Body of pancreas (tissue), 4 donors: ENCODE results near the gene TPST1. TPM values are rescaled to one million over a fixed set of nuclear protein-coding genes. Genes with fewer than 3 reads are reported as not detected.
A peak's percentile ranks its signal among the peaks of the same experiment; 100 is the strongest.

Source experiments
- ATAC-seq: fragments of 150-250 bp; one replicate; pipeline ENCODE4 v1.9.1; 2016
- DNase-seq, 4 donors: peaks; one replicate each; pipeline ENCODE4 v3.0.0-alpha.2; 2019
- H3K27ac ChIP-seq, 4 donors: fragments of 200-600 bp; sonication (generic); 1 replicate in 3 of 4; 2 replicates in 1 of 4; pipeline versions ENCODE4 v1.5.1 to v1.6.1; 2016 to 2019; ENCODE audit warnings: mild to moderate bottlenecking in 1 of 4, mixed read lengths in 1 of 4, moderate library complexity in 1 of 4
- H3K27me3 ChIP-seq, 2 donors: fragments of 200-600 bp; sonication (generic); one replicate each; pipeline ENCODE4 v1.6.0; 2016; ENCODE audit warnings: mild to moderate bottlenecking in 1 of 2
- H3K36me3 ChIP-seq, 2 donors: fragments of 200-600 bp; sonication (generic); replicated peaks in 1 of 2; 2 replicates each; pipeline ENCODE4 v1.5.1; 2016; ENCODE audit warnings: low read depth in 2 of 2; ENCODE audit not compliant: insufficient read depth in 1 of 2
- H3K4me1 ChIP-seq: fragments of 200-600 bp; sonication (generic); one replicate; pipeline ENCODE4 v1.6.0; 2016
- H3K4me3 ChIP-seq, 2 donors: fragments of 200-600 bp; sonication (generic); 1 replicate in 1 of 2; 2 replicates in 1 of 2; pipeline ENCODE4 v1.5.1; 2016 to 2019
- H3K9me3 ChIP-seq, 3 donors: fragments of 200-600 bp; sonication (generic); 1 replicate in 2 of 3; 2 replicates in 1 of 3; pipeline ENCODE4 v1.5.1; 2016
- POLR2A ChIP-seq, 3 donors: fragments of 450-650 bp; IDR thresholded peaks; one replicate each; pipeline ENCODE4 v1.6.1; 2016; ENCODE audit warnings: antibody characterized with exemption in 3 of 3, mild to moderate bottlenecking in 2 of 3
- WGBS, 2 donors: methylation state at CpG; one replicate each; pipeline ENCODE4 v1.1.5; 2017; 5-methylcytosine and 5-hydroxymethylcytosine counted together
- intact Hi-C: fragments of 100-400 bp; cut with DNase I; formaldehyde crosslinking; loops from one replicate; pipeline ENCODE4 v1.15.1; 2023
- total RNA-seq, 2 donors: library from RNA; depleted of rRNA; stranded (reverse); fragments of >200 nt; gene quantifications; one replicate each; pipeline ENCODE4 v1.1.0, GENCODE V29; 2016
- TF ChIP-seq, protein P1 (sequence below), 7 experiments: fragments of 450-650 bp in 4 of 7; fragments of 200-600 bp in 3 of 7; sonication (generic) in 3 of 7; IDR thresholded peaks; one replicate each; pipeline ENCODE4 v1.5.1; 2016 to 2019; ENCODE audit warnings: antibody characterized with exemption in 7 of 7

TPST1 gene
- total RNA-seq, 2 donors from 2014 or later: 12.5 to 16.5 TPM

DNA sequence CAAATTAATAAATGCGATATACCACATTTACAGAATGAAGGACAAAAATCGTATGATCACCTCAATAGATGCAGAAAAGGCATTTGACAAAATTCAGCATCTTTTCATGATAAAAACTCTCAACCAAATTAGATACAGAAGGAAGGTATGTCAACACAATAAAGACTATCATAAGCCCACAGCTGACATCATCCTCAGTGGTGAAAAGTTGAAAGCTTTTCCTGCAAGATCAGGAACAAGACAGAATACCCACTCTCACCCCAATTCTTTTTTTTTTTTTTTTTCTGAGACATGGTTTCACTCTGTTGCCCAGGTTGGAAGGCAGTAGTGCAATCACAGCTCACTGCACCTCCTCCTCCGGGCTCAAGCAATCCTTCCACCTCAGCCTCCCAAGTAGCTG, 67.2 kb downstream of the TPST1 start:
- H3K9me3 ChIP-seq: no peaks in the 10 kb centered on the region
- DNase-seq (no peak), ATAC-seq (no peak)
- intact Hi-C loops: no loop called here
- no peaks in the 10 kb centered on the region for H3K36me3 ChIP-seq
- no peak for TF ChIP-seq POLR2A (IDR thresholded peaks at IDR 0.05)
- H3K4me1 ChIP-seq: no peaks in the 10 kb centered on the region
- H3K27me3 ChIP-seq: no peaks in the 10 kb centered on the region
- no peak overlapping the region for H3K4me3 ChIP-seq
- 88 to 93% methylated on average over 3 of the region's 3 CpGs for WGBS, 2 donors
- no peak overlapping the region for H3K27ac ChIP-seq

DNA sequence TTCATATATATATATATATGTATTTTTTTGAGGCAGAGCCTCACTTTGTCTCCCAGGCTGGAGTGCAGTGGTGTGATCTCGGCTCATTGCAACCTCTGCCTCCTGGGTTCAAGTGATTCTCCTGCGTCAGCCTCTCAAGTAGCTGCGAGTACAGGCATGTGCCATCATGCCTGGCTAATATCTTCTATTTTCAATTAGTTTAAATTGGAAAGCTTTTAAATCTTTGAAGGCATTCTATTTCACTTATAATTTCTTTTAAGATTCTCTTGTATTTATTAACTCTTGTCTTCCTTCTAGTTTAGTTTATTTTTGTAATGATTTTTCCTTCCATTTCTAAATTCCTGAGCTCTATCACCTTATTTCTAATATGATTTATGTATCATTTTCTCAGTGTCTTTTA, 71.2 kb downstream of the TPST1 start:
- Histone ChIP-seq H3K27ac (no peak overlapping the region), H3K9me3 (no peaks in the 10 kb centered on the region), H3K4me1 (no peaks in the 10 kb centered on the region), H3K27me3 (no peaks in the 10 kb centered on the region), H3K36me3 (no peaks in the 10 kb centered on the region), H3K4me3 (no peak overlapping the region)
- DNase-seq: no peak
- TF ChIP-seq POLR2A (IDR thresholded peaks at IDR 0.05): no peak
- TF ChIP-seq, protein P1, sequence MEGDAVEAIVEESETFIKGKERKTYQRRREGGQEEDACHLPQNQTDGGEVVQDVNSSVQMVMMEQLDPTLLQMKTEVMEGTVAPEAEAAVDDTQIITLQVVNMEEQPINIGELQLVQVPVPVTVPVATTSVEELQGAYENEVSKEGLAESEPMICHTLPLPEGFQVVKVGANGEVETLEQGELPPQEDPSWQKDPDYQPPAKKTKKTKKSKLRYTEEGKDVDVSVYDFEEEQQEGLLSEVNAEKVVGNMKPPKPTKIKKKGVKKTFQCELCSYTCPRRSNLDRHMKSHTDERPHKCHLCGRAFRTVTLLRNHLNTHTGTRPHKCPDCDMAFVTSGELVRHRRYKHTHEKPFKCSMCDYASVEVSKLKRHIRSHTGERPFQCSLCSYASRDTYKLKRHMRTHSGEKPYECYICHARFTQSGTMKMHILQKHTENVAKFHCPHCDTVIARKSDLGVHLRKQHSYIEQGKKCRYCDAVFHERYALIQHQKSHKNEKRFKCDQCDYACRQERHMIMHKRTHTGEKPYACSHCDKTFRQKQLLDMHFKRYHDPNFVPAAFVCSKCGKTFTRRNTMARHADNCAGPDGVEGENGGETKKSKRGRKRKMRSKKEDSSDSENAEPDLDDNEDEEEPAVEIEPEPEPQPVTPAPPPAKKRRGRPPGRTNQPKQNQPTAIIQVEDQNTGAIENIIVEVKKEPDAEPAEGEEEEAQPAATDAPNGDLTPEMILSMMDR (IDR thresholded peaks at IDR 0.05): no peak
- ATAC-seq: no peak
- intact Hi-C loops: no loop called here
- WGBS, 2 donors: 95 to 99% methylated on average over 3 of the region's 3 CpGs

- H3K9me3 ChIP-seq: no peaks in the 10 kb centered on the region
- H3K27ac ChIP-seq: no peak overlapping the region
- intact Hi-C loops: no loop called here
- DNase-seq (no peak), ATAC-seq (no peak)
- TF ChIP-seq, protein P1 (IDR thresholded peaks at IDR 0.05): no peak
- TF ChIP-seq POLR2A (IDR thresholded peaks at IDR 0.05): no peak
- H3K4me1 ChIP-seq: peaks cover 6% of the 10 kb centered on the region
- no peaks in the 10 kb centered on the region for H3K27me3 ChIP-seq
- no peaks in the 10 kb centered on the region for H3K36me3 ChIP-seq
- H3K4me3 ChIP-seq: no peak overlapping the region
These were observed 72.4 kb downstream of the TPST1 start for GRCh38 chr7:66277492-66277891.

- H3K9me3 ChIP-seq: no peaks in the 10 kb centered on the region
- no peak overlapping the region for H3K27ac ChIP-seq
- no peaks in the 10 kb centered on the region for H3K27me3 ChIP-seq
- no peak for TF ChIP-seq POLR2A (IDR thresholded peaks at IDR 0.05)
- TF ChIP-seq, protein P1 (IDR thresholded peaks at IDR 0.05): no peak
- H3K36me3 ChIP-seq: no peaks in the 10 kb centered on the region
- intact Hi-C loops: no loop called here
- WGBS, 2 donors: 91 to 93% methylated on average over 7 of the region's 7 CpGs
- no peak overlapping the region for H3K4me3 ChIP-seq
- DNase-seq: no peak
- ATAC-seq: no peak
- peaks cover 8% of the 10 kb centered on the region for H3K4me1 ChIP-seq
These were observed 74.8 kb downstream of the TPST1 start for GRCh38 chr7:66279912-66280311.

DNA sequence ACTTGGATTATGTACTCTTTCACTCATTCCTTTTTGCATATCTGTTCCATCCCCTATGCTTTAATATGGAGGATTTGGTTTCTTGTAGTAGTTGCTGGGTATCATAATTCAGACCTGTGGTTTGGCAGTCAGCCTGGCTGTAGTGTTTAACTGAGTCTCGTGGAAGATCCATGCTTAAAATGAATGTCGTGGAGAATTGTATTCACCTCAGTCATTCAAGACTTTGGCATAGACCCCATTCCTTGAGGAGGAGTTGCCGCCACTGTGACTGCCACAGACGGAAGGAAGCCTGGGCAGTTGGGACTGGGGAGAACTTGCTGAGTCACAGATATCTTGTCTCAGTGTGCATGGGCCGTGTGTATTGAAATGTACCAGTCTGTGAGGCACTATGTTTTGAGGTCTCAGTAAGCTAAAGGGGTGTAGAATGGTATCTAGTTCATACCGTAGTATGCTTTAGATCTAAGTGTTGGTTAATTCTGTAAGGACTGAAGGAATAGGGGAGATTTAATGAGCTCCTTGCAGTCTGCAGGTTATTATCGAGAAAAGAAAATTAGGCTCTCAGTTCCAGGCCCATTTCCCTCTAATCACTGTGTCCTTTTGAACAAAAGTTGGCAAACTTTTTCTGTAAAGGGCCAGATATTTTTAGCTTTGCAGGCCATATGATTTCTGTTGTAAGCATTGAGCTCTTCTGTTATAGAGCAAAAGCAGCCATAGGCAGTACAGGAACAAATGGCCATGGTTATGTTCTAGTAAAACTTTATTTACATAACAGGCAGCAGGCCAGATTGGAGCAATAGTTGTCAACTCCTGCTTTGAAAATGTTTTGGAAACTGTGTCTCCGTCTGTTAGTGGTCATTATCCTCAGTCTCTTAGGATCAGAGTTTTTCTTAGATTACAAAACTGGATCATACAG, 76.8 kb downstream of the TPST1 start:
- intact Hi-C loops: no loop called here
- TF ChIP-seq POLR2A (IDR thresholded peaks at IDR 0.05): no peak
- TF ChIP-seq, protein P1 (IDR thresholded peaks at IDR 0.05): no peak
- Histone ChIP-seq H3K27ac (peak overlapping the region in 1 of 4 donors; percentile 0), H3K4me3 (no peak overlapping the region), H3K36me3 (no peaks in the 10 kb centered on the region), H3K9me3 (no peaks in the 10 kb centered on the region), H3K27me3 (no peaks in the 10 kb centered on the region), H3K4me1 (peaks cover 8% of the 10 kb centered on the region)
- ATAC-seq (no peak), DNase-seq (peak in 1 of 4 donors; percentile 22)
- WGBS, 2 donors: 65 to 84% methylated on average over 8 of the region's 8 CpGs
